Astrocyte (in vitro differentiated cells and primary cell): ENCODE results near the gene SLITRK4. TPM values are rescaled to one million over a fixed set of nuclear protein-coding genes. Genes with fewer than 3 reads are reported as not detected.

ENCODE experiments used
- DNase-seq: peaks from one replicate; pipeline ENCODE4 v3.0.0-alpha.2; 2010; ENCODE audit warnings: low read depth
- FAIRE-seq: peaks from 2 replicates; lab custom pipeline; 2011; peaks lifted over from hg19 to GRCh38; lab: Jason Lieb, UNC
- H2AFZ ChIP-seq: 2 replicates; pipeline ENCODE4 v1.6.0; 2012; ENCODE audit warnings: low read depth, low read length, inconsistent platforms
- H3K27ac ChIP-seq: 2 replicates; pipeline ENCODE4 v1.5.1; 2011; ENCODE audit warnings: low read depth, low read length, inconsistent platforms
- H3K27me3 ChIP-seq: 2 replicates; pipeline ENCODE4 v1.6.0; 2011; ENCODE audit warnings: low read length, inconsistent platforms; ENCODE audit not compliant: insufficient read depth
- H3K36me3 ChIP-seq: 2 replicates; pipeline ENCODE4 v1.5.1; 2011; ENCODE audit warnings: low read length, inconsistent platforms; ENCODE audit not compliant: insufficient read depth
- H3K4me1 ChIP-seq: 2 replicates; pipeline ENCODE4 v1.5.1; 2011; ENCODE audit warnings: low read length, inconsistent platforms; ENCODE audit not compliant: insufficient read depth
- H3K4me2 ChIP-seq: 2 replicates; pipeline ENCODE4 v1.6.0; 2012; ENCODE audit warnings: low read length, inconsistent platforms
- H3K4me3 ChIP-seq: 2 replicates; pipeline ENCODE4 v1.5.1; 2011; ENCODE audit warnings: low read depth, mild to moderate bottlenecking, low read length, inconsistent platforms; ENCODE audit not compliant: insufficient read depth
- H3K79me2 ChIP-seq: 2 replicates; pipeline ENCODE4 v1.6.0; 2012; ENCODE audit warnings: mild to moderate bottlenecking, low read length, inconsistent platforms; ENCODE audit not compliant: insufficient read depth
- H3K9ac ChIP-seq: 2 replicates; pipeline ENCODE4 v1.6.0; 2012; ENCODE audit warnings: mild to moderate bottlenecking, low read length, inconsistent platforms
- H3K9me3 ChIP-seq: 2 replicates; pipeline ENCODE4 v1.5.1; 2012; ENCODE audit warnings: low read depth, mild to moderate bottlenecking, low read length, inconsistent platforms; ENCODE audit not compliant: insufficient read depth
- H4K20me1 ChIP-seq: 2 replicates; pipeline ENCODE4 v1.6.0; 2012; ENCODE audit warnings: low read length, inconsistent platforms; ENCODE audit not compliant: insufficient read depth
- H3K27ac Mint-ChIP-seq: one replicate; pipeline ENCODE4 v1.8.0; 2021; ENCODE audit warnings: mild to moderate bottlenecking, mixed read lengths; ENCODE audit not compliant: unreplicated experiment
- H3K27me3 Mint-ChIP-seq: one replicate; pipeline ENCODE4 v1.8.0; 2021; ENCODE audit warnings: low read depth, mixed read lengths; ENCODE audit not compliant: unreplicated experiment
- H3K36me3 Mint-ChIP-seq: one replicate; pipeline ENCODE4 v1.8.0; 2021; ENCODE audit warnings: low read depth, mixed read lengths; ENCODE audit not compliant: unreplicated experiment
- H3K4me1 Mint-ChIP-seq: one replicate; pipeline ENCODE4 v1.8.0; 2021; ENCODE audit warnings: low read depth, mixed read lengths; ENCODE audit not compliant: unreplicated experiment
- H3K4me3 Mint-ChIP-seq: one replicate; pipeline ENCODE4 v1.8.0; 2021; ENCODE audit warnings: mild to moderate bottlenecking, moderate library complexity, mixed read lengths; ENCODE audit not compliant: unreplicated experiment
- H3K9me3 Mint-ChIP-seq: one replicate; pipeline ENCODE4 v1.8.0; 2021; ENCODE audit warnings: mild to moderate bottlenecking, mixed read lengths; ENCODE audit not compliant: unreplicated experiment
- EZH2 ChIP-seq: IDR thresholded peaks from 2 replicates; pipeline ENCODE4 v1.6.1; 2012; ENCODE audit warnings: mild to moderate bottlenecking, low read length, inconsistent platforms; ENCODE audit not compliant: insufficient read depth
- total RNA-seq: library from RNA; stranded (reverse); gene quantifications from 2 replicates; pipeline ENCODE4 v1.2.1, GENCODE V29; 2021
- TF ChIP-seq, protein P1 (sequence below): IDR thresholded peaks from 2 replicates; pipeline ENCODE4 v1.5.1; 2011; ENCODE audit warnings: low read depth, mild to moderate bottlenecking, inconsistent platforms, low read length, moderate library complexity; ENCODE audit not compliant: insufficient read depth

Gene SLITRK4
- total RNA-seq, 1 donor from 2014 or later: 2.7 TPM

DNA sequence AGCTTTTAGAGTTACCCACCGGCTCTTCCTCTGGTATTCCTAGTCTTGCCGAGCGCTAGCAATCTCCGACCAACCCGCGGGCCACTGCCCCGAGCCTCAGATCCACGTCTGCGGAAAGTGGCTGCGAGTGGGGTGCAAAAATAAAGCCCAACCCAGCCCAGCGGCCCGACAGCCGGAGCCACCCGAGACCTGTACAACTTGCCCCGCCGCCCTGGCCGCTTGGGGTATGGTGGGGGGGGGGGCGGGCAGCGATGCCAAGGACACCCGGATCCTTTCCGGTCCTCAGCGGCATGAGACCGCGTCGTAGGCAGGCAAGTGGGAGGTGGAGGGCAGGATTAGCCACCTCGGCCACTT is 1.6 kb downstream of the SLITRK4 start:
- FAIRE-seq: no peak
- peak overlapping the region; percentile 63 for H3K4me2 ChIP-seq

DNA sequence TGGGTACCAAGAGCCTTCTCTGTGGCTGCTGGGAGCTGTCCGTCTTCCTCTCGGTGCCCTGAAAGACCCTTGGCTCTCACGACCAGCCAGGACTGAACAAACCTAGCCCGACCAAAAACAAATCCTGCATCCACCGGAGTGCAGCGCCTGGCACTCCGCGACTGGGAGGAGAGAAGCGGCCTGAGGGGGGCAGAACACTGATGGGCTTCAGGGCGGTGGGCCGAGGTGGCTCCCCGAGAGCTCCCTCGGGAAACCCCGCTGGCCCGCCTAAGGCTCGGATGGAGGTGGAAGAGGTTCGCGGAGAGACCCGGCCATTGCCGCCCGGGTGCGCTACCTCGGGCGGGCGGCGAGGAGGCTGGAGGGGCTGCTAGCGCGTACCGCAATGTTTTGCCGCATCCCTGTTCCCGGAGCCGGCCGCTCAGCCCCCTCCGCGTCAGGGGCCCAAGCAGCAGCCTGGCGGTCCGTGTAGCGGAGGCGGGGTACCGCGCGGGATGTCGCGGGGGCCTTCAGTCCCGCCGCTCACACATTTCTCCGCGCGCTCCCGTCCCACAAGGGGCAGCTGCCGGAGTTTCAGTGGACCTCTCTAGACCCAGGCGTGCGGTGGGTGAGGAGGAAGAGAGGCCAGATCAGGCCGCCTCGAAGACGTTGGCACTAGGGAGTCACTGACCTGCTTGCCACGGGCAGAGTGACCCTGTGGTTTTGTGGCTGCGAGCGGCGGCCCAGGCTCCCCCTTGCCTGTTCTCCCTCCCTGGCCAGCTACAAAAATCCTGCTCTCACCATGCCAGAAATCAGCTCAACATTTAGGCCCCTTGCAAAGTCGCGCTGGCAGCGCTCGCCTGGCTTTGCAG is 2.2 kb downstream of the SLITRK4 start:
- H3K4me1 Mint-ChIP-seq: no peaks in the 10 kb centered on the region
- no peaks in the 10 kb centered on the region for H3K27me3 Mint-ChIP-seq
- H3K79me2 ChIP-seq: no peaks in the 10 kb centered on the region
- H3K4me2 ChIP-seq: peak overlapping the region; percentile 63
- H3K9me3 ChIP-seq: no peaks in the 10 kb centered on the region
- no peak for DNase-seq
- no peaks in the 10 kb centered on the region for H3K36me3 Mint-ChIP-seq
- no peaks in the 10 kb centered on the region for H3K9me3 Mint-ChIP-seq
- no peaks in the 10 kb centered on the region for H4K20me1 ChIP-seq
- H3K4me3 ChIP-seq: no peak overlapping the region
- H3K4me3 Mint-ChIP-seq: peak overlapping the region; percentile 73
- H3K36me3 ChIP-seq: no peaks in the 10 kb centered on the region
- H3K27ac ChIP-seq: no peak overlapping the region
- no peaks in the 10 kb centered on the region for H3K4me1 ChIP-seq
- TF ChIP-seq, protein P1, sequence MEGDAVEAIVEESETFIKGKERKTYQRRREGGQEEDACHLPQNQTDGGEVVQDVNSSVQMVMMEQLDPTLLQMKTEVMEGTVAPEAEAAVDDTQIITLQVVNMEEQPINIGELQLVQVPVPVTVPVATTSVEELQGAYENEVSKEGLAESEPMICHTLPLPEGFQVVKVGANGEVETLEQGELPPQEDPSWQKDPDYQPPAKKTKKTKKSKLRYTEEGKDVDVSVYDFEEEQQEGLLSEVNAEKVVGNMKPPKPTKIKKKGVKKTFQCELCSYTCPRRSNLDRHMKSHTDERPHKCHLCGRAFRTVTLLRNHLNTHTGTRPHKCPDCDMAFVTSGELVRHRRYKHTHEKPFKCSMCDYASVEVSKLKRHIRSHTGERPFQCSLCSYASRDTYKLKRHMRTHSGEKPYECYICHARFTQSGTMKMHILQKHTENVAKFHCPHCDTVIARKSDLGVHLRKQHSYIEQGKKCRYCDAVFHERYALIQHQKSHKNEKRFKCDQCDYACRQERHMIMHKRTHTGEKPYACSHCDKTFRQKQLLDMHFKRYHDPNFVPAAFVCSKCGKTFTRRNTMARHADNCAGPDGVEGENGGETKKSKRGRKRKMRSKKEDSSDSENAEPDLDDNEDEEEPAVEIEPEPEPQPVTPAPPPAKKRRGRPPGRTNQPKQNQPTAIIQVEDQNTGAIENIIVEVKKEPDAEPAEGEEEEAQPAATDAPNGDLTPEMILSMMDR: no peak
- TF ChIP-seq EZH2: peak; percentile 29
- no peak overlapping the region for H2AFZ ChIP-seq
- no peak overlapping the region for H3K9ac ChIP-seq
- H3K27ac Mint-ChIP-seq: peak overlapping the region; percentile 66
- FAIRE-seq: no peak
- peaks cover 4% of the 10 kb centered on the region for H3K27me3 ChIP-seq

More for the DNA sequence above, 1.6 kb downstream of the SLITRK4 start:
- Mint-ChIP-seq H3K4me1 (no peaks in the 10 kb centered on the region), H3K4me3 (peak overlapping the region; percentile 80), H3K27ac (no peak overlapping the region), H3K36me3 (no peaks in the 10 kb centered on the region), H3K9me3 (no peaks in the 10 kb centered on the region), H3K27me3 (no peaks in the 10 kb centered on the region)
- Histone ChIP-seq H3K4me3 (no peak overlapping the region), H4K20me1 (no peaks in the 10 kb centered on the region), H2AFZ (no peak overlapping the region), H3K9me3 (no peaks in the 10 kb centered on the region), H3K27ac (no peak overlapping the region), H3K9ac (no peak overlapping the region), H3K79me2 (no peaks in the 10 kb centered on the region), H3K4me1 (no peaks in the 10 kb centered on the region), H3K36me3 (no peaks in the 10 kb centered on the region), H3K27me3 (peaks cover 4% of the 10 kb centered on the region)
- no peak for DNase-seq
- TF ChIP-seq, protein P1: no peak
- TF ChIP-seq EZH2: no peak
